ENCODE data around the gene ERCC2. TPM values are rescaled to one million over a fixed set of nuclear protein-coding genes. Genes with fewer than 3 reads are reported as not detected.

Gene ERCC2
- total and polyA plus RNA-seq, 2 of the 8 experiments (the other 6 are each of a cell fraction or from before 2014, with no cell fraction given), result 107 to 117 TPM

- TF ChIP-seq SAP30 (IDR thresholded peaks at IDR 0.05; ENCODE audit: insufficient read depth, insufficient replicate concordance, low read length) (no peak), YY1 (IDR thresholded peaks at IDR 0.05; ENCODE audit: low read depth, low read length) (no peak)
These were observed 1.5 kb downstream of the ERCC2 start (continued) for GRCh38 chr19:45368737-45369340.
